ENCODE data around the gene TSPAN18. TPM values are rescaled to one million over a fixed set of nuclear protein-coding genes. Genes with fewer than 3 reads are reported as not detected.
A peak's percentile ranks its signal among the peaks of the same experiment; 100 is the strongest.

The TSPAN18 gene
- total RNA-seq, 4 donors from 2014 or later = 2.6 to 28.9 (median 4.9) TPM

DNA sequence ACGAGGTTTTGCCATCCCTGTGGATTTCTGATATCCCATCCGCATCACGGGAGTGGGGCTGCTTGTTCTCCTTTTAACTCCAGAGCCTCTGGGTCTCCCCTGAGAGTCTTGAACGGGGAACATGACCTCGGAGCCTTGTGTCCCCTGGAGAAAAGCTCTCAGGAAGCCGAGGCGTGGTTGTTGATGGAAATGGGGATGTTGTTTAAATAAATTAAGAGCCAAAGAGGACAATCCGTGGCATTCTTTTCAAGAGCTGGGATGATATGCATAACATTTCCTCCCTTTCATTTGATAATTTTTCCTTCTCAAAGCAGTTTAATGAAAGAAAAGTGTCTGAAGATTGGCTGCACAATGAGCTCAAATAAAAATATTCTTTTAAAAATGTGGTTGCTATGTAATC lies 14.2 kb downstream of the TSPAN18 start:
- H3K27me3 ChIP-seq = no peaks in the 10 kb centered on the region
- no peak for DNase-seq
- H3K4me1 ChIP-seq = peaks cover 9 to 30% (median 13%) of the 10 kb centered on the region in 4 donors
- in situ Hi-C loops (cut with MboI; ENCODE audit: low pct_ligation_motif_present in 1 of 4, low pct_unique_long_range_greater_than_20kb in 1 of 4, low sequenced_read_pairs in 3 of 4) = loop anchor here in 1 of 4 donors (25.0 kb wide), 1 partner anchor 146 kb away; no protein-coding TSS in a partner anchor
- TF ChIP-seq POLR2A (IDR thresholded peaks at IDR 0.05) (no peak), POLR2AphosphoS5 (IDR thresholded peaks at IDR 0.05) (no peak), EP300 (IDR thresholded peaks at IDR 0.05; ENCODE audit: low read depth) (no peak)
- TF ChIP-seq, protein P1, sequence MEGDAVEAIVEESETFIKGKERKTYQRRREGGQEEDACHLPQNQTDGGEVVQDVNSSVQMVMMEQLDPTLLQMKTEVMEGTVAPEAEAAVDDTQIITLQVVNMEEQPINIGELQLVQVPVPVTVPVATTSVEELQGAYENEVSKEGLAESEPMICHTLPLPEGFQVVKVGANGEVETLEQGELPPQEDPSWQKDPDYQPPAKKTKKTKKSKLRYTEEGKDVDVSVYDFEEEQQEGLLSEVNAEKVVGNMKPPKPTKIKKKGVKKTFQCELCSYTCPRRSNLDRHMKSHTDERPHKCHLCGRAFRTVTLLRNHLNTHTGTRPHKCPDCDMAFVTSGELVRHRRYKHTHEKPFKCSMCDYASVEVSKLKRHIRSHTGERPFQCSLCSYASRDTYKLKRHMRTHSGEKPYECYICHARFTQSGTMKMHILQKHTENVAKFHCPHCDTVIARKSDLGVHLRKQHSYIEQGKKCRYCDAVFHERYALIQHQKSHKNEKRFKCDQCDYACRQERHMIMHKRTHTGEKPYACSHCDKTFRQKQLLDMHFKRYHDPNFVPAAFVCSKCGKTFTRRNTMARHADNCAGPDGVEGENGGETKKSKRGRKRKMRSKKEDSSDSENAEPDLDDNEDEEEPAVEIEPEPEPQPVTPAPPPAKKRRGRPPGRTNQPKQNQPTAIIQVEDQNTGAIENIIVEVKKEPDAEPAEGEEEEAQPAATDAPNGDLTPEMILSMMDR (IDR thresholded peaks at IDR 0.05) = no peak
- H3K4me3 ChIP-seq = no peak overlapping the region
- WGBS, 2 donors (ENCODE audit: low coverage in 1 of 2) = 47 to 61% methylated on average over 4 to 8 of the region's 8 CpGs
- intact Hi-C loops (cut with DNase I; ENCODE audit: low total_unique reads) = no loop called here
- no peaks in the 10 kb centered on the region for H3K36me3 ChIP-seq
- peak overlapping the region in 1 of 4 donors; percentile 11 for H3K27ac ChIP-seq
- H3K9me3 ChIP-seq = no peaks in the 10 kb centered on the region

DNA sequence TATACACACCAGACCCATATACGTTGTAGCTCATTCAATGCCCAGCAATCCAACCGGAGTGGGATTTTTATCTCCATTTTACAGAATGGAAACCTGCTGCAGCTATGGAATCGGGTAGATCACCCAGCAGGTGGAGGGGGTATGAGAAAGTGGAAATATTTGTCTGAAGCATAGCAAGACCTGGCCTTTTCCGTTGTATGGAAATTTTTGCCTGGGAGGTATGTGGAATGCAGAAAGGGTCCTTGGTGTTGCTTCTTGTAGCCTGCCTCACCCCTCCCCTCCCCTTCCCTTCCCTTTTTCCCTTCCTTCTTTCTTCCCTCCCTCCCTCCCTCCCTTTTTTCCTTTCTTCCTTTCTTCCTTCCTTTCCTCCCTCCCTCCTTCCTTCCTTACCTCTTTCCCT lies 15.2 kb downstream of the TSPAN18 start:
- Histone ChIP-seq H3K27ac (peak overlapping the region in 3 of 4 donors; percentile 55 to 77 (median 65)), H3K9me3 (no peaks in the 10 kb centered on the region), H3K27me3 (no peaks in the 10 kb centered on the region), H3K4me3 (no peak overlapping the region), H3K36me3 (no peaks in the 10 kb centered on the region), H3K4me1 (peaks cover 9 to 33% (median 14%) of the 10 kb centered on the region in 4 donors)
- intact Hi-C loops (cut with DNase I; ENCODE audit: low total_unique reads) (no loop called here), in situ Hi-C loops (cut with MboI; ENCODE audit: low pct_ligation_motif_present in 1 of 4, low pct_unique_long_range_greater_than_20kb in 1 of 4, low sequenced_read_pairs in 3 of 4) (loop anchor here in 1 of 4 donors (25.0 kb wide), 1 partner anchor 145 kb away; no protein-coding TSS in a partner anchor)
- TF ChIP-seq POLR2A (IDR thresholded peaks at IDR 0.05) (no peak), POLR2AphosphoS5 (IDR thresholded peaks at IDR 0.05) (no peak), EP300 (IDR thresholded peaks at IDR 0.05; ENCODE audit: low read depth) (no peak)
- TF ChIP-seq, protein P1 (IDR thresholded peaks at IDR 0.05) = no peak
- DNase-seq = no peak
- 82 to 89% methylated on average over 3 to 4 of the region's 4 CpGs for WGBS, 2 donors (ENCODE audit: low coverage in 1 of 2)

DNA sequence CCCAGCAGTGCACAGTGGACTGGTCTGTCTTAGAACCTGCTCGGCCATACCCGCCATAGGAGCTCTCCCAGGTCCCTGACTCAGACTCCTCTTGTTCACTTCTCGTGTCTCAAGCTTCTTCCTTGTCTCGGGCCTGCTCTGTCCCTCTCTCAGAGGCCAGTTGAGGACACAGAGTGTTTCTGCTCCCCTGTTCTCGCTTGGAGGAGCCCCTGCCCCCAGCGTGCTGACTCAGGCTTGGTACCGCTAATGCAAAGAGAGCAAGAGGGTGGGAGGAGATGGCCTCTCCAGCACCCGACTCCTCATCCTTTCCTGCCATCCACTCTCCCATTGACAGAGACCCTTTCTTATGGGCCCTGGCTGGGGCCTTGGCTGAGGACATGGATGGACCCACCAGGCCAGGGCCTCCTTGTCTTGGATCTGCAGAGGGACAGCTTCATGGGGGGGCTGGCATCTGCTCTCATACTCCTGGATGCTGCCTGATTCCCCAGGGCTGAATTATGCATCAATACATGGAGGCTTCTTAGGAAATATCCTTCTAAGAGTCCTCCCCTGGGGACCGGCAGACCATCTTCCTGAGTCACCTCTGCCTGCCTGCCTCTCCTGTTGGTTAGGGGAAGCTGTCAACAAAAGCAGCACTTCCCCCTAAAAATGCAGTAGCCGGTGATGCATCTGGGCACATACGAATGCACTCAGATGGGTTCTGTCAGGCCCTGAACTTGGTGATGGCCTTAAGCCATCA lies 15.9 kb downstream of the TSPAN18 start:
- DNase-seq = no peak
- Histone ChIP-seq H3K9me3 (no peaks in the 10 kb centered on the region), H3K36me3 (no peaks in the 10 kb centered on the region), H3K27me3 (no peaks in the 10 kb centered on the region), H3K4me3 (no peak overlapping the region), H3K4me1 (peaks cover 9 to 36% (median 17%) of the 10 kb centered on the region in 4 donors), H3K27ac (peak overlapping the region; percentile 55 to 77 (median 66))
- intact Hi-C loops (cut with DNase I; ENCODE audit: low total_unique reads) (no loop called here), in situ Hi-C loops (cut with MboI; ENCODE audit: low pct_ligation_motif_present in 1 of 4, low pct_unique_long_range_greater_than_20kb in 1 of 4, low sequenced_read_pairs in 3 of 4) (loop anchor here in 1 of 4 donors (25.0 kb wide), 1 partner anchor 145 kb away; no protein-coding TSS in a partner anchor)
- no peak for TF ChIP-seq EP300 (IDR thresholded peaks at IDR 0.05; ENCODE audit: low read depth)
- TF ChIP-seq POLR2AphosphoS5 (IDR thresholded peaks at IDR 0.05) = no peak
- TF ChIP-seq POLR2A (IDR thresholded peaks at IDR 0.05) = no peak
- TF ChIP-seq, protein P1 (IDR thresholded peaks at IDR 0.05) = no peak
- 84 to 100% methylated on average over 2 to 11 of the region's 11 CpGs for WGBS, 2 donors (ENCODE audit: low coverage in 1 of 2)

DNA sequence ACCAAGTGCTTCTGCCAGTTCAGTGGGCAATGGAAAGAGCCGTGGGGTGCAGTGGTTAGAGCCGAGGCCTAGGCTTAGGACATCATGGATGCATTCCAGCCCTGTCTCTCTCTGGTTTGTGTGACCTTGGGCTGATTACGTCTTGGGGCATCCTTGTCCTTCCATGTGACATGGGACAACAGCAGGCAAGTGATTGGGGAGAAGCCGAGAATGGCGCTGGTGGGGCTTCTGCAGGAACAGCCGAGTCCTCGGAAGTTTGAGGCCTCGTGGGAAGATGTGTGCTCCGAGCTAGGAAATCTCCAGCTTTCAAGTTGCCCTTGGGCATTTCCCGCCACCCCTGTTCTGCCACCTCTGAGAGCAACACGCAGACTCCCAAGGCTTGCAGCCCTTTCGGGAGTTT lies 16.6 kb downstream of the TSPAN18 start:
- peak overlapping the region; percentile 55 to 77 (median 66) for H3K27ac ChIP-seq
- H3K9me3 ChIP-seq = no peaks in the 10 kb centered on the region
- H3K27me3 ChIP-seq = no peaks in the 10 kb centered on the region
- TF ChIP-seq, protein P1 (IDR thresholded peaks at IDR 0.05) = no peak
- H3K4me3 ChIP-seq = no peak overlapping the region
- in situ Hi-C loops (cut with MboI; ENCODE audit: low pct_ligation_motif_present in 1 of 4, low pct_unique_long_range_greater_than_20kb in 1 of 4, low sequenced_read_pairs in 3 of 4) (loop anchor here in 1 of 4 donors (25.0 kb wide), 1 partner anchor 144 kb away; no protein-coding TSS in a partner anchor), intact Hi-C loops (cut with DNase I; ENCODE audit: low total_unique reads) (no loop called here)
- no peak for DNase-seq
- WGBS, 2 donors (ENCODE audit: low coverage in 1 of 2) = 84% methylated on average over 12 of the region's 12 CpGs; no CpG with 5 or more reads in 1 of the 2 donors
- H3K36me3 ChIP-seq = no peaks in the 10 kb centered on the region
- peaks cover 9 to 36% (median 18%) of the 10 kb centered on the region in 4 donors for H3K4me1 ChIP-seq

Data from transverse colon (tissue), 4 donors.